Measurements from ENCODE around the gene IL6.
A peak's percentile ranks its signal among the peaks of the same experiment; 100 is the strongest.

Gene IL6

DNA sequence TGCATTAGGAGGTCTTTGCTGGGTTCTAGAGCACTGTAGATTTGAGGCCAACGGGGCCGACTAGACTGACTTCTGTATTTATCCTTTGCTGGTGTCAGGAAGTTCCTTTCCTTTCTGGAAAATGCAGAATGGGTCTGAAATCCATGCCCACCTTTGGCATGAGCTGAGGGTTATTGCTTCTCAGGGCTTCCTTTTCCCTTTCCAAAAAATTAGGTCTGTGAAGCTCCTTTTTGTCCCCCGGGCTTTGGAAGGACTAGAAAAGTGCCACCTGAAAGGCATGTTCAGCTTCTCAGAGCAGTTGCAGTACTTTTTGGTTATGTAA, 675 bp downstream of the IL6 start:
- Histone ChIP-seq H2AFZ (ENCODE audit: low read length) (no peak overlapping the region), H3K4me1 (ENCODE audit: control insufficient read depth in 2 of 2, insufficient read depth in 1 of 2, low read depth in 1 of 2, low read length in 2 of 2) (peaks cover 0 to 4% of the 10 kb centered on the region in 2 donors), H3K36me3 (replicated peaks in 1 of 2; ENCODE audit: control insufficient read depth in 2 of 2, insufficient read depth in 2 of 2, low read length in 2 of 2) (no peaks in the 10 kb centered on the region), H3K9me3 (replicated peaks in 1 of 2; ENCODE audit: control insufficient read depth in 2 of 2, insufficient read depth in 1 of 2, low read depth in 1 of 2, low read length in 2 of 2) (no peaks in the 10 kb centered on the region), H4K91ac (ENCODE audit: low read depth, low read length, poor library complexity) (no peak overlapping the region), H3K27me3 (ENCODE audit: control insufficient read depth in 3 of 3, insufficient read depth in 3 of 3, low read depth in 1 of 3, low read length in 3 of 3) (no peaks in the 10 kb centered on the region), H2BK5ac (ENCODE audit: low read length) (peak overlapping the region; percentile 19), H2BK12ac (ENCODE audit: low read length) (no peak overlapping the region), H3K18ac (ENCODE audit: low read length) (peak overlapping the region; percentile 20), H3K79me1 (ENCODE audit: low read depth, low read length) (no peaks in the 10 kb centered on the region), H3K9ac (ENCODE audit: low read depth, low read length, poor library complexity) (no peak overlapping the region), H3K4me2 (ENCODE audit: insufficient read depth, low read length, poor library complexity, severe bottlenecking) (no peak overlapping the region), H3K27ac (replicated peaks; ENCODE audit: low read length) (no peak overlapping the region), H3K4ac (ENCODE audit: low read length) (no peak overlapping the region), H3K4me3 (ENCODE audit: low read length in 2 of 2) (no peak overlapping the region), H2BK15ac (ENCODE audit: low read length) (peak overlapping the region; percentile 62), H2AK5ac (ENCODE audit: low read depth, low read length) (peak overlapping the region; percentile 78), H2BK120ac (ENCODE audit: low read depth, low read length) (peak overlapping the region; percentile 21), H4K8ac (ENCODE audit: low read depth, low read length) (no peak overlapping the region), H3K23ac (ENCODE audit: low read depth, low read length, poor library complexity) (peak overlapping the region; percentile 16), H3K14ac (ENCODE audit: low read length) (no peak overlapping the region)
- no peak for DNase-seq (ENCODE audit: low spot score)
- no CpG with 5 or more reads among the region's 3 CpGs for WGBS, 2 donors (ENCODE audit: extremely low coverage in 2 of 2, insufficient read length in 2 of 2, insufficient replicate concordance in 1 of 2)

GRCh38 chr7:22728401-22729029, 1.5 kb downstream of the IL6 start:
- H2AFZ ChIP-seq (ENCODE audit: low read length) = no peak overlapping the region
- H3K4ac ChIP-seq (ENCODE audit: low read length) = no peak overlapping the region
- H2AK5ac ChIP-seq (ENCODE audit: low read depth, low read length) = no peak overlapping the region
- no peaks in the 10 kb centered on the region for H3K9me3 ChIP-seq (replicated peaks in 1 of 2; ENCODE audit: control insufficient read depth in 2 of 2, insufficient read depth in 1 of 2, low read depth in 1 of 2, low read length in 2 of 2)
- no peak for DNase-seq (ENCODE audit: low spot score)
- H3K4me2 ChIP-seq (ENCODE audit: insufficient read depth, low read length, poor library complexity, severe bottlenecking) = no peak overlapping the region
- no peaks in the 10 kb centered on the region for H3K27me3 ChIP-seq (ENCODE audit: control insufficient read depth in 3 of 3, insufficient read depth in 3 of 3, low read depth in 1 of 3, low read length in 3 of 3)
- no peak overlapping the region for H4K8ac ChIP-seq (ENCODE audit: low read depth, low read length)
- H2BK15ac ChIP-seq (ENCODE audit: low read length) = no peak overlapping the region
- H2BK12ac ChIP-seq (ENCODE audit: low read length) = no peak overlapping the region
- no peak overlapping the region for H3K4me3 ChIP-seq (ENCODE audit: low read length in 2 of 2)
- no peaks in the 10 kb centered on the region for H3K79me1 ChIP-seq (ENCODE audit: low read depth, low read length)
- H3K23ac ChIP-seq (ENCODE audit: low read depth, low read length, poor library complexity) = no peak overlapping the region
- no peak overlapping the region for H3K9ac ChIP-seq (ENCODE audit: low read depth, low read length, poor library complexity)
- H3K14ac ChIP-seq (ENCODE audit: low read length) = no peak overlapping the region
- no CpG with 5 or more reads among the region's 1 CpG for WGBS, 2 donors (ENCODE audit: extremely low coverage in 2 of 2, insufficient read length in 2 of 2, insufficient replicate concordance in 1 of 2)
- H2BK5ac ChIP-seq (ENCODE audit: low read length) = no peak overlapping the region
- H3K4me1 ChIP-seq (ENCODE audit: control insufficient read depth in 2 of 2, insufficient read depth in 1 of 2, low read depth in 1 of 2, low read length in 2 of 2) = peaks cover 0 to 1% of the 10 kb centered on the region in 2 donors
- no peak overlapping the region for H3K27ac ChIP-seq (replicated peaks; ENCODE audit: low read length)
- H3K36me3 ChIP-seq (replicated peaks in 1 of 2; ENCODE audit: control insufficient read depth in 2 of 2, insufficient read depth in 2 of 2, low read length in 2 of 2) = no peaks in the 10 kb centered on the region
- no peak overlapping the region for H4K91ac ChIP-seq (ENCODE audit: low read depth, low read length, poor library complexity)
- H2BK120ac ChIP-seq (ENCODE audit: low read depth, low read length) = no peak overlapping the region
- no peak overlapping the region for H3K18ac ChIP-seq (ENCODE audit: low read length)

- no peak overlapping the region for H2BK120ac ChIP-seq (ENCODE audit: low read depth, low read length)
- DNase-seq (ENCODE audit: low spot score) = no peak
- H3K4ac ChIP-seq (ENCODE audit: low read length) = no peak overlapping the region
- H3K4me1 ChIP-seq (ENCODE audit: control insufficient read depth in 2 of 2, insufficient read depth in 1 of 2, low read depth in 1 of 2, low read length in 2 of 2) = peaks cover 0 to 1% of the 10 kb centered on the region in 2 donors
- no peak overlapping the region for H4K91ac ChIP-seq (ENCODE audit: low read depth, low read length, poor library complexity)
- no peak overlapping the region for H2AFZ ChIP-seq (ENCODE audit: low read length)
- H3K18ac ChIP-seq (ENCODE audit: low read length) = no peak overlapping the region
- no peak overlapping the region for H4K8ac ChIP-seq (ENCODE audit: low read depth, low read length)
- no peak overlapping the region for H3K14ac ChIP-seq (ENCODE audit: low read length)
- no peak overlapping the region for H3K9ac ChIP-seq (ENCODE audit: low read depth, low read length, poor library complexity)
- no peak overlapping the region for H3K23ac ChIP-seq (ENCODE audit: low read depth, low read length, poor library complexity)
- H3K27me3 ChIP-seq (ENCODE audit: control insufficient read depth in 3 of 3, insufficient read depth in 3 of 3, low read depth in 1 of 3, low read length in 3 of 3) = no peaks in the 10 kb centered on the region
- no peak overlapping the region for H3K27ac ChIP-seq (replicated peaks; ENCODE audit: low read length)
- no CpG with 5 or more reads among the region's 3 CpGs for WGBS, 2 donors (ENCODE audit: extremely low coverage in 2 of 2, insufficient read length in 2 of 2, insufficient replicate concordance in 1 of 2)
- no peaks in the 10 kb centered on the region for H3K79me1 ChIP-seq (ENCODE audit: low read depth, low read length)
- no peak overlapping the region for H2BK12ac ChIP-seq (ENCODE audit: low read length)
- no peak overlapping the region for H2BK5ac ChIP-seq (ENCODE audit: low read length)
- H3K9me3 ChIP-seq (replicated peaks in 1 of 2; ENCODE audit: control insufficient read depth in 2 of 2, insufficient read depth in 1 of 2, low read depth in 1 of 2, low read length in 2 of 2) = no peaks in the 10 kb centered on the region
- H3K4me2 ChIP-seq (ENCODE audit: insufficient read depth, low read length, poor library complexity, severe bottlenecking) = no peak overlapping the region
- H2AK5ac ChIP-seq (ENCODE audit: low read depth, low read length) = no peak overlapping the region
- H3K4me3 ChIP-seq (ENCODE audit: low read length in 2 of 2) = no peak overlapping the region
- H3K36me3 ChIP-seq (replicated peaks in 1 of 2; ENCODE audit: control insufficient read depth in 2 of 2, insufficient read depth in 2 of 2, low read length in 2 of 2) = no peaks in the 10 kb centered on the region
- no peak overlapping the region for H2BK15ac ChIP-seq (ENCODE audit: low read length)
Measured at GRCh38 chr7:22729180-22729825, 2.3 kb downstream of the IL6 start.

DNA sequence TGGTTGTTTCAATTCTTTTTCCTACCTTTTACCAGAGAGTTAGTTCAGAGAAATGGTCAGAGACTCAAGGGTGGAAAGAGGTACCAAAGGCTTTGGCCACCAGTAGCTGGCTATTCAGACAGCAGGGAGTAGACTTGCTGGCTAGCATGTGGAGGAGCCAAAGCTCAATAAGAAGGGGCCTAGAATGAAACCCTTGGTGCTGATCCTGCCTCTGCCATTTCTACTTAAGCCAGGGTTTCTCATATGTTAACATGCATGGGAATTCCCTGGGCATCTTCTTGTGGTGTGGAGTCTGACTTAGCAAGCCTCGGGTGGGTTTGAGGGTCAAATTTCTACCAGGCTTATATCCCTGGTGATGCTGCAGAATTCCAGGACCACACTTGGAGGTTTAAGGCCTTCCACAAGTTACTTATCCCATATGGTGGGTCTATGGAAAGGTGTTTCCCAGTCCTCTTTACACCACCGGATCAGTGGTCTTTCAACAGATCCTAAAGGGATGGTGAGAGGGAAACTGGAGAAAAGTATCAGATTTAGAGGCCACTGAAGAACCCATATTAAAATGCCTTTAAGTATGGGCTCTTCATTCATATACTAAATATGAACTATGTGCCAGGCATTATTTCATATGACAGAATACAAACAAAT, 3.2 kb downstream of the IL6 start:
- Histone ChIP-seq H2AK5ac (ENCODE audit: low read depth, low read length) (no peak overlapping the region), H3K4ac (ENCODE audit: low read length) (no peak overlapping the region), H3K27ac (replicated peaks; ENCODE audit: low read length) (no peak overlapping the region), H2BK5ac (ENCODE audit: low read length) (no peak overlapping the region), H3K27me3 (ENCODE audit: control insufficient read depth in 3 of 3, insufficient read depth in 3 of 3, low read depth in 1 of 3, low read length in 3 of 3) (no peaks in the 10 kb centered on the region), H2BK12ac (ENCODE audit: low read length) (no peak overlapping the region), H3K4me3 (ENCODE audit: low read length in 2 of 2) (no peak overlapping the region), H3K9ac (ENCODE audit: low read depth, low read length, poor library complexity) (no peak overlapping the region), H2AFZ (ENCODE audit: low read length) (no peak overlapping the region), H3K79me1 (ENCODE audit: low read depth, low read length) (no peaks in the 10 kb centered on the region), H3K4me2 (ENCODE audit: insufficient read depth, low read length, poor library complexity, severe bottlenecking) (no peak overlapping the region), H4K8ac (ENCODE audit: low read depth, low read length) (no peak overlapping the region), H4K91ac (ENCODE audit: low read depth, low read length, poor library complexity) (no peak overlapping the region), H3K36me3 (replicated peaks in 1 of 2; ENCODE audit: control insufficient read depth in 2 of 2, insufficient read depth in 2 of 2, low read length in 2 of 2) (no peaks in the 10 kb centered on the region), H3K23ac (ENCODE audit: low read depth, low read length, poor library complexity) (no peak overlapping the region), H3K4me1 (ENCODE audit: control insufficient read depth in 2 of 2, insufficient read depth in 1 of 2, low read depth in 1 of 2, low read length in 2 of 2) (peaks cover 0 to 1% of the 10 kb centered on the region in 2 donors), H3K18ac (ENCODE audit: low read length) (no peak overlapping the region), H3K14ac (ENCODE audit: low read length) (no peak overlapping the region), H2BK15ac (ENCODE audit: low read length) (no peak overlapping the region), H3K9me3 (replicated peaks in 1 of 2; ENCODE audit: control insufficient read depth in 2 of 2, insufficient read depth in 1 of 2, low read depth in 1 of 2, low read length in 2 of 2) (no peaks in the 10 kb centered on the region), H2BK120ac (ENCODE audit: low read depth, low read length) (no peak overlapping the region)
- no CpG with 5 or more reads among the region's 2 CpGs for WGBS, 2 donors (ENCODE audit: extremely low coverage in 2 of 2, insufficient read length in 2 of 2, insufficient replicate concordance in 1 of 2)
- no peak for DNase-seq (ENCODE audit: low spot score)

All from neuronal stem cell (in vitro differentiated cells).